GM06990 (cell line): ENCODE results near the gene NUP214.

ENCODE experiments used
- DNase-seq: peaks from one replicate; pipeline ENCODE4 v3.0.0-alpha.2; 2011; ENCODE audit not compliant: insufficient read length; ENCODE audit errors: extremely low read depth
- H3K27me3 ChIP-seq: replicated peaks from 2 replicates; pipeline ENCODE4 v1.6.0; 2011; ENCODE audit warnings: low read length; ENCODE audit not compliant: control insufficient read depth, insufficient read depth
- H3K36me3 ChIP-seq: 2 replicates; pipeline ENCODE4 v1.5.1; 2011; ENCODE audit warnings: low read length; ENCODE audit not compliant: control insufficient read depth, insufficient read depth
- H3K4me3 ChIP-seq: replicated peaks from 2 replicates; pipeline ENCODE4 v1.5.1; 2011; ENCODE audit warnings: low read depth, mild to moderate bottlenecking, control low read depth, low read length
- CTCF ChIP-seq: IDR thresholded peaks from 2 replicates; pipeline ENCODE4 v1.5.1; 2011; ENCODE audit warnings: low read length, control low read depth, mild to moderate bottlenecking, inconsistent platforms; ENCODE audit not compliant: insufficient read depth, poor library complexity, severe bottlenecking

The NUP214 gene

GRCh38 chr9:131125038-131125287, 423 bp upstream of the NUP214 start:
- peak overlapping the region; percentile 99 for H3K4me3 ChIP-seq
- DNase-seq = no peak
- H3K27me3 ChIP-seq = no peaks in the 10 kb centered on the region; the same call in none of the 2 replicates
- no peak for TF ChIP-seq CTCF
- H3K36me3 ChIP-seq = peaks cover 6% of the 10 kb centered on the region

GRCh38 chr9:131126059-131126426, 657 bp downstream of the NUP214 start:
- Histone ChIP-seq H3K27me3 (no peaks in the 10 kb centered on the region), H3K4me3 (peak overlapping the region; percentile 99), H3K36me3 (peaks cover 8% of the 10 kb centered on the region)
- no peak for TF ChIP-seq CTCF
- no peak for DNase-seq

GRCh38 chr9:131129183-131129582, 3.8 kb downstream of the NUP214 start:
- peaks cover 12% of the 10 kb centered on the region for H3K36me3 ChIP-seq
- no peak for DNase-seq
- no peak overlapping the region for H3K4me3 ChIP-seq
- H3K27me3 ChIP-seq = no peaks in the 10 kb centered on the region
- no peak for TF ChIP-seq CTCF

GRCh38 chr9:131138676-131139075, 13.3 kb downstream of the NUP214 start:
- H3K4me3 ChIP-seq = no peak overlapping the region
- no peak for DNase-seq
- TF ChIP-seq CTCF = no peak
- no peaks in the 10 kb centered on the region for H3K27me3 ChIP-seq
- peaks cover 20% of the 10 kb centered on the region for H3K36me3 ChIP-seq

- H3K4me3 ChIP-seq = no peak overlapping the region
- DNase-seq = no peak
- no peaks in the 10 kb centered on the region for H3K27me3 ChIP-seq
- H3K36me3 ChIP-seq = peaks cover 14% of the 10 kb centered on the region
- TF ChIP-seq CTCF = no peak
These were observed 14.7 kb downstream of the NUP214 start for GRCh38 chr9:131140112-131140511.

GRCh38 chr9:131140550-131140949, 15.2 kb downstream of the NUP214 start:
- Histone ChIP-seq H3K36me3 (peaks cover 16% of the 10 kb centered on the region), H3K27me3 (no peaks in the 10 kb centered on the region), H3K4me3 (no peak overlapping the region)
- no peak for TF ChIP-seq CTCF
- no peak for DNase-seq
